HG02798 (cell line): ENCODE results near the gene TFR2.
A peak's percentile ranks its signal among the peaks of the same experiment; 100 is the strongest.

ENCODE experiments used
- ATAC-seq: cut with Tn5 transposase; IDR thresholded peaks from one replicate; pipeline ENCODE4 v1.9.1; 2021; ENCODE audit warnings: mild to moderate bottlenecking; ENCODE audit not compliant: unreplicated experiment, poor library complexity

The TFR2 gene

GRCh38 chr7:100589341-100589947 lies 51.9 kb downstream of the TFR2 start:
- ATAC-seq: no peak

- ATAC-seq: no peak
These were observed 52.9 kb downstream of the TFR2 start for GRCh38 chr7:100588438-100588837.

GRCh38 chr7:100586266-100587025 lies 54.9 kb downstream of the TFR2 start, which contains the start of gene FBXO24:
TSS of gene FBXO24 (plus strand) at chr7:100586328. CDS start at chr7:100586626, 298 bp downstream.
- peak; percentile 91 for ATAC-seq

GRCh38 chr7:100585511-100586265 lies 55.7 kb downstream of the TFR2 start, which contains the start of gene LRCH4:
TSS of gene LRCH4 (minus strand) at chr7:100586129. CDS start at chr7:100586100, 29 bp downstream.
- ATAC-seq: peak; percentile 27

- ATAC-seq: no peak
These were observed 56.5 kb downstream of the TFR2 start for GRCh38 chr7:100584683-100585510.

GRCh38 chr7:100584054-100584682 lies 57.2 kb downstream of the TFR2 start:
- ATAC-seq: no peak

GRCh38 chr7:100583132-100584053 lies 58.0 kb downstream of the TFR2 start:
- no peak for ATAC-seq

- ATAC-seq: no peak
These were observed 58.7 kb downstream of the TFR2 start for GRCh38 chr7:100582650-100583049.

GRCh38 chr7:100582041-100582579 lies 59.2 kb downstream of the TFR2 start:
- ATAC-seq: no peak

- no peak for ATAC-seq
These were observed 60.7 kb downstream of the TFR2 start for GRCh38 chr7:100580466-100581283.

- ATAC-seq: no peak
These were observed 62.8 kb downstream of the TFR2 start for GRCh38 chr7:100578246-100579183.

GRCh38 chr7:100577507-100577906 lies 63.8 kb downstream of the TFR2 start:
- no peak for ATAC-seq

GRCh38 chr7:100577103-100577502 lies 64.2 kb downstream of the TFR2 start:
- ATAC-seq: no peak

GRCh38 chr7:100576384-100576993 lies 64.9 kb downstream of the TFR2 start:
- no peak for ATAC-seq

- ATAC-seq: no peak
These were observed 65.5 kb downstream of the TFR2 start for GRCh38 chr7:100575746-100576383.

- no peak for ATAC-seq
These were observed 66.1 kb downstream of the TFR2 start for GRCh38 chr7:100575206-100575631.
